GM18505 (cell line): ENCODE data around the gene VAPA.

ENCODE experiments used
- ATAC-seq: cut with Tn5 transposase; IDR thresholded peaks from one replicate; pipeline ENCODE4 v1.9.1; 2021; ENCODE audit not compliant: unreplicated experiment
- POLR2A ChIP-seq: IDR thresholded peaks from 4 replicates; pipeline ENCODE4 v1.6.1; 2011; ENCODE audit warnings: borderline replicate concordance; ENCODE audit not compliant: insufficient read depth, insufficient read length; ENCODE audit errors: extremely low read depth

The VAPA gene

DNA sequence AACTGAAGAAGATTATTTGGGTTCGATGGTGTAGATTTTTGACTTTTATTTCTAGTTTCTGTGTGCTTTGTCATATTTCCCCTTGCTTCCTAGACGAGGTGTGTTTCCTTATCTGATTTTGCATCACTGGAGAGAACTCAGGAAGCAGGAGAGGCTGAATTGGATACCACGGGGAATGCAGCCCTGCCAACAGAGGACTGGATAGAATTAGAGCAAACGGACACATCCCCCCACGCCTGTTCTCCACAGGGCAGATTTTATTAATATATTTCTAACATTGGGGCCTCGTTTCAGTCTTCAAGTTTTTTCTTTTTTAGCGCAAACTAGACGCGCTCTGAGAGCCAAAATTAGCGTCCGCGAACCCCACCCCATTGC is 678 bp upstream of the VAPA start:
- no peak for TF ChIP-seq POLR2A
- no peak for ATAC-seq

DNA sequence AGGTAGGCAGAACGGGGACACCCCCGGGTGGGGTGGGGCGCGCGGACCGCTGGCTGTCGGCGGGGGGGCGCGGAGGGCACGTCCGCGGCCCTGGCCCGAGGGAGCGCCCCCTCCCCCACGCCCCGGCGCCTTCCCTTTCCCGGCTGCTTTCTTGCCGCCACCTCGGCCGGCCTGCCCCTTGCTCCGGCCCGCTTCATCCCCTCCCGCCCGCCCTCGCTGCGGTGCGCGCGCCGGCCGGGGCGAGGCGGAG is 443 bp downstream of the VAPA start:
- peak; percentile 20 for ATAC-seq
- TF ChIP-seq POLR2A: no peak

DNA sequence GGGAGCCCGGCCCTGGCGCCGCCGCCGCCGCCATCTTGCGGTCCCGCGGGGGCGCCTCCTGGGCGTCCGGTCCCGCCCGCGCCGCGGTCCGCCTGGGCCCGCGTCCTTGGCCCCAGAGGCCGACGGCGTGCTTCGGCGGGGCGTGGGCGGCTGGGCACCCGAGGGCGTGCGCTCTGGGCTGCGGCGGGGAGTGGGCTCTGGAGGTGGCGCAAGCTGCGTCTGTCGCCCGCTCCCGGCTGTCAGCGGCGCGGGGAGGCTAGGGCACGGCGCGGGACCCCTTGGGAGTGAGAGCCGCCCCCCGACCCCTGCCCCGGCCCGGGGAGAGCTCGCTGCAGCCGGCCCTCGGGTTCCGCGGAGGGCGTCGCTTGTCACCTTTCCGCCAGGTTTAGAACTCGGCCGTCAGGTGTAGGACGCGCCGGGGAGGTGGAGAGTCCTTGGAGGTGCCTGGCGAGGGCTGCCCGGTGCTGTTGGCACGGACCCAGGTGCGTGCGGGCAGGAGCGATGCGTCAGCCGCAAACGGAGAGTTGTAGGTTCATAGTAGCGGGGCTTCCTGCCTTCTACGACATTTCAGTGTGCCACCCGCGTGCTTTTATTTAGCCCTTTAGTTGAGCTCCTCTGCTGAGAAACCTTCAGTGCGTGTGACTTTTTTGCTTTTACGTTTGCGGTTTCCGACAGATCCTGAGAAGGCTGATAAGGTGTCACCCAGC is 921 bp downstream of the VAPA start:
- peak; percentile 25 for ATAC-seq
- TF ChIP-seq POLR2A: no peak

DNA sequence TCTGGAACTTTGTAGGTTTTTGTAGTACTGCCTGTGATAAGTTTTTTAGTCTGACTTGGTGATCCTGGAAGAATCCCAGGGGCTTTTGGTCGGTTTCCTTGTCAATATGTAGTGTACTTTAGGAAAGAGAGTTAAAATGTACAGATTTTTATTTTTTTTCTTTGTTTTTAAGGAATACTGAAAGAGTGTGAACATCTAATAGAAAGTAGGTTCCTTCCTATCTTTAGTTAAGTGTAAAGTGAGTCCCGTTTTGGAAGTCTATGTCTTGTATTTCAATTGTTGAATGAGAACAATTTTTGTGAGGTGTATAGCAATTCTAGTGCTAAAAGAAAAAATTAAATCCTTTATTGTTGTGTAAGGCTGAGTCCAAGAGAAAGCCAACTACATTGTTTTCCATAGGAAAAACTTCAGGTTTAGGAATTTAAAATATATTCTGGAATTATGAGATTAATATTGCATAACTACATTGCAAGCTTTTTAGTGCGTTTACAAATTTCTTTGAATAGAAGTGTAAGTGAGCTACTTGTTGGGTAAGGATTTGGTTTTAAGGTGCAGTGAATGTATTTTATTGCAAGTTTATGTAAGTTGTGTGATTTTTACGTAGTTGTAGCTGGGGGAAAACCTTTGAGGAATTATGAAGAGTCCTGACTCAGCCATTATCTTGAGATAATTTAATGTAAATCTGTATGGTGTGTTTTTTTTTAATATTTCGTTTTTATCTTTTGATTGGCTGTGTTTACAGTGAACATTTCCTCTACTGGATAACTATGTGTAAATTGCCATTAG is 1.7 kb downstream of the VAPA start:
- no peak for ATAC-seq

DNA sequence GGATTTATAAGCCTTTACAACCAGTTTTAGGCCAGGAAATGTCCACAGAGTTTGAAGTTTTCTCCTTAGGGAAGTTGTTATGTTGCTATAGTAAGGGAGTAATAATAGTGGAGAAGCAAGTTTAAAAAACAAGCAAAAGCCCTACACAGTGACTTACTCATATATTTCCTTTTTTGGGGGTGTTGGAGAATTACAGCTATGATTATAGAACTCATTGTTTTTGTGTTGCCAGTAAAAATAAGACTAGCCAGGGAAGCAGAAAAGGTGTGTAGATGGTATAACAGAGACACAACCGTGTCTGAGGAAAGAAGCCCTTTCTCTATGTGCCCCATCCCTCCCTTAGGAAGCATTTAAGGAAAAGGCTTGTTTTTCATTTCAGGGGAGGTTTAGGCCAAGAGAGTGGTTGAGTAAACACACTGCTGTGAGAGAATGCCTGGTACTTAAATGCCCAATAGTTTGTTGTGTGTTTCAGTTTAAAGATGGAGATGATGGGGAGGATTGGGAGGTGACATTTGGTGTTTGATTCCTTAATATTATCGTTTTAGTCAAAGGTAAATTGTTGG is 2.3 kb downstream of the VAPA start:
- ATAC-seq: no peak
- no peak for TF ChIP-seq POLR2A

More for the DNA sequence above, 1.7 kb downstream of the VAPA start:
- TF ChIP-seq POLR2A: no peak

DNA sequence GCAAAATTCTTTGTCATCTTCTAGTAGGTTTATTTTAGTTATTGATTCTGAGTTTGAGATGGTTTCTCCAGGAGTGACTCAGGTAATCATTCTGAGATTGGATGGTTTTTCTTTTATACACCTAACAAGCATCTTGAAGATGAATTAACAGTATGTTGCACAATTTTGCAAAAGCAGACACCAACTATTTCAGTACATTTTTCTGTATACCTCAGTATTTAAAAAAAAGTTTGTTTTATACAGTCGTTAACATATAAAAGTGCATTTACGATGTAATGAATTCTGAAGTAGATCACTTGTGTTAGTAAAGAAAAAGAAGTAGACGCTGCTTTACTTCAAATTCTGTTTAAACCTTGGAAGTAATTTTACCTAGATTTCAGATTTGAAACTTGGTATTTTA is 3.0 kb downstream of the VAPA start:
- no peak for ATAC-seq
- no peak for TF ChIP-seq POLR2A

DNA sequence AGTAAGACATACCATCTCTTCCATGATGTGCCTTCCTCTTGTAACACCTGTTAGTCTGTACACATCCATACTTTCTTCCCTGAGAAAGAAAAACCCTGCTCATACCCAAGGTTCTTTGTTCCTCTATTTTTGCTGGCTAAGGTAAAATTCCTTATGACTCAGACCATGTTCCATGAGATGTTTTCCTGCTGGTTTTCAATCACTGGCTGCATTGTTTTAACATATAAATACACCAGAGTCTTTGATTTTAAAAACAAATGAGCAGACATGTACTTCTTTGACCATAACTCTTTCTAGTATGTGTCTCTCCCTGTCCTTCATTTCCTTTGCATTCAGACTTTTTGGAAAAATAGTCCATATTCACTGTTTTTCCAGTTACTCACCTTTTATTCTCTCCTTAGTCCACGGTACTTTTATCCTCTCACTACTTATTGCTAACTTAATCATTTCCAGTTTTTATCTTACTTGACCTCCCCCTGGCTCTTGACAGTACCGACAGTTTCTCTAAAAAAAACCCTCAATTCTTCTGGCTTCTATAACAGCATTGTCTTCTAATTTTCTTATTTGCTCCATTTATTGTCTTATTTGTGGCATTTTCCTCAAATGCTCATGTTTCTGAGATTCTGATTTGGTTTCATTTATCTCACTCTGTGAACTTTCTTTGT is 4.3 kb downstream of the VAPA start:
- ATAC-seq: no peak
- TF ChIP-seq POLR2A: no peak

DNA sequence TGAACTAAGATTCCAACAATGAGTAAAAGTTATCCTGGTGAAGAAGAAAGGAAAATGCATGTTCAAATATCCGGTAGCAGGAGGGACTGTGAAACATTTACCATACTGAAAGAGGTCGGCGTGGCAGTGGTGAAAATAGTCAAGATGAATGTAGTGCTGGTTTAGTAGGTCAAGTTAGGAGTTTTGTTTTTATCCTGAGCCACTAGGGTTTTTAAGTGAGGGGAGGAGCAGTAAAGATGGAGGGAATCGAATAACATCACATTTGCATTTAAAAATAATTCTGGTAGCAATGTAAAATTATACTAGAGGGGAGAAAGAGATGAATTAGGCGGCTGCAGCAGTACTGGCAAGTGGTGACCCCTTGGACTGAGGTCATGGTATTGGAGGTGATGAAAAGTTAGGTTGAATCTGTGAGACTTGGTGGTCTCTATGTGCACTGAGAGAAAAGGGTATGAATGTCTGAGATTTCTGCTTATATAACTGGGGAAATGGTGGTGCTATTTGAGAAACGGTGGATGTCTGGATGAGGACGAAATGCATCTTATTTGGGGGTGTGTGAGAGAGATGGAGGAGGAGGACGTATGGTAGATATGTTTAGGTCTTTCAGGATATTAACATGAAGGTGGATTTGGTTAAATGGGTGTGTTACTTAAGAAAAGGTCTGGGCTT is 5.9 kb downstream of the VAPA start:
- TF ChIP-seq POLR2A: no peak

DNA sequence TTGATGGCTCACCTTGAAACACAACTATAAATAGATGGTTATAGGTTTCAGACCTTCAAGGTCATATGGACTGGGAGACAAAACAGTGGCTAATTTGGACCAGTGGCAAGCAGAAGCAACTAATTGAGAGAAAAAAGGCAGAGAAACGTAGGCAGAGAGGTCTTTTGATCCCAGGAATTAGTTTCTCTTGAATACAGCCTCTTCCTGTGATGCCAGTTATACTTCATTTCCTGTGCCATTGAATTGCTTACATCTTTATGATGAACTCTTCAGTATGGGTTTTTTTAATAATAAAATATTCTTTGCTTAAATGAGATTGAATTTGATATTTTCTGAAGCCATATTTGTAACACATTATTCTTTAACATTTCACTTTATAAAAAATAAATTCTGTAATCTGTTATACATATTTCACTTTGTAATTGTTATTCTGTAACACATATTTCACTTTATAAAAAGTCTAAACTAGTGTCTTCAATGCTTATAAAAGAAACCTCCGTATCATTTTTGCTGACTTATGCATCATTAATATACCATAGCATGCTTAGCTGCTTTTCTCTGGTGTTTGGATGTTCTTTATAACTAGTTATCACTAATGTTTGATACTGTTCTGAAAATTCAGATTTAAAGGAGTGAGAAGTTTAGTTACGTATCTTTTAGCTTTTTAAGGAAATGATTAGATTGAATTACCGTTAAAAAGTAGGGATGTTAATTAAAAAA is 8.9 kb downstream of the VAPA start:
- no peak for TF ChIP-seq POLR2A
- no peak for ATAC-seq

More for the DNA sequence above, 5.9 kb downstream of the VAPA start:
- no peak for ATAC-seq

DNA sequence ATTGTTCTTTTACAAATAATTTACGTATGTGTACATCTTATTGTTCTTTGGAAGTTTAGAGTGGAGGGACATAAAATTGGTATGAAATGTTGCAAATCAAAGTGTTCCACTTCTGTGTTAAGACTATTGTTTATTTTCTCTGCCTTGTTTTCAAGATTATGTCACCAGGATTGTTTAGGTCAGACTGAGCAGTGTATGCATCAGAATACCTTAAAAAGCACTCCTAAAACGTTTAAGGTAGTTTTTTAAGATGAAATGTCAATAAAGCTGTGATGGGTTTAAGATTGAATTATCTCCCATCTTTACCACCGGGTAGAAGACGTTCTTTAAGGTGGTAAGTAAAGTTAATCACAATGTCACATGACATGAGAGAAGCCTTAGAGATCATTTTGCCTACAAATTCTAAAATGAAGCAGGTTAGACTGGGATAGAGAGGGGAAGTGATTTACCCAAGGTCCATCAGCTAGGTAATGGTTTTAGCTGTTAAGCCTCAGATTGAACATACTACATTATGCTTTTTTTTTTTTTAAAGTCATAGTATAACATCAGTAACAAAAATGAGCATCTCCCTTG is 10.6 kb downstream of the VAPA start:
- no peak for ATAC-seq
- TF ChIP-seq POLR2A: no peak

DNA sequence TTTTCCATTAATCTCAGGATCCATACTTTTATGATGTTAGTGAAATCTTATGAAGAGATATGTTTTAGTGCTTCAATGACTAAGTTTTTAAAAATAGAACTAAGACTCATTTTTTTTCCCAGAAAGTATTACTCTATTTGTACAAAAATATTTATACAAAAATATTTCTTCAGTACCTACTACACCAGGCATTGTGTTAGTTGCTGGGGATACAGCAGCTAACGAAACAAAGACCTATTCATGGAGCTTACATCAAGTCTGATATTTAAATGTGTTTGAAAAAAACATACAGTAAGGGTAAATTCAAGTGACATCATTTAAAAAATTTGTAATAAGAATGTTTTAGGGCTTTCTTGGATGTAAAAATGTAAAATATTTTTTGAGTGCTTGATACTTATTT is 11.6 kb downstream of the VAPA start:
- ATAC-seq: no peak
- no peak for TF ChIP-seq POLR2A

DNA sequence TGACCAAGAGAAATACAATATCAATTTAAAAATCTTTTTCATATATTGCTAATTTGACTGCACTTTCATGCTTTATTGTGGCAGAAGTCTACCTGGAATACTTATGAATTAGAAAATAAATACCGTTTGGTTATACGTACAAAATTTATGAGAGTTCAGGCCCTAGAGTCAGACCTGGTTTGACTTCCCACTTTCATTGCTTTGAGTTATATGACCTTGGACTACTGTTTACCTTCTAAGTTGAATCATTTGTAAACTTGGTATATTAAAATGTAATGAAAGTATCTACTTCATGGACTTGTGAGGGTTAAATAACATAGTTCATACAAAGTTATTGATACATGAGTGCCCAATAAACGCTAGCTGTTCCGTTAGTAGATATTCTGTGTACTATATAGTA is 12.0 kb downstream of the VAPA start:
- no peak for ATAC-seq
- no peak for TF ChIP-seq POLR2A
